Esophagus squamous epithelium (tissue), 4 donors: ENCODE results near the gene SCYGR3.

Experiments
- POLR2A ChIP-seq, 4 donors: fragments of 450-650 bp; IDR thresholded peaks; one replicate each; pipeline ENCODE4 v1.6.1; 2017; ENCODE audit warnings: antibody characterized with exemption in 4 of 4, mild to moderate bottlenecking in 4 of 4, moderate library complexity in 3 of 4
- TF ChIP-seq, protein P1 (sequence below), 6 experiments: fragments of 450-650 bp in 4 of 6; fragments of 200-600 bp in 2 of 6; sonication (generic) in 2 of 6; IDR thresholded peaks; one replicate each; pipeline ENCODE4 v1.5.1; 2016 to 2019; ENCODE audit warnings: antibody characterized with exemption in 6 of 6, mild to moderate bottlenecking in 4 of 6, moderate library complexity in 4 of 6

GRCh38 chr2:227570615-227571014 lies 44.0 kb downstream of the SCYGR3 start:
- TF ChIP-seq, protein P1, sequence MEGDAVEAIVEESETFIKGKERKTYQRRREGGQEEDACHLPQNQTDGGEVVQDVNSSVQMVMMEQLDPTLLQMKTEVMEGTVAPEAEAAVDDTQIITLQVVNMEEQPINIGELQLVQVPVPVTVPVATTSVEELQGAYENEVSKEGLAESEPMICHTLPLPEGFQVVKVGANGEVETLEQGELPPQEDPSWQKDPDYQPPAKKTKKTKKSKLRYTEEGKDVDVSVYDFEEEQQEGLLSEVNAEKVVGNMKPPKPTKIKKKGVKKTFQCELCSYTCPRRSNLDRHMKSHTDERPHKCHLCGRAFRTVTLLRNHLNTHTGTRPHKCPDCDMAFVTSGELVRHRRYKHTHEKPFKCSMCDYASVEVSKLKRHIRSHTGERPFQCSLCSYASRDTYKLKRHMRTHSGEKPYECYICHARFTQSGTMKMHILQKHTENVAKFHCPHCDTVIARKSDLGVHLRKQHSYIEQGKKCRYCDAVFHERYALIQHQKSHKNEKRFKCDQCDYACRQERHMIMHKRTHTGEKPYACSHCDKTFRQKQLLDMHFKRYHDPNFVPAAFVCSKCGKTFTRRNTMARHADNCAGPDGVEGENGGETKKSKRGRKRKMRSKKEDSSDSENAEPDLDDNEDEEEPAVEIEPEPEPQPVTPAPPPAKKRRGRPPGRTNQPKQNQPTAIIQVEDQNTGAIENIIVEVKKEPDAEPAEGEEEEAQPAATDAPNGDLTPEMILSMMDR (IDR thresholded peaks at IDR 0.05) = no peak
- TF ChIP-seq POLR2A (IDR thresholded peaks at IDR 0.05) = no peak
